GM19025 (cell line): Measurements from ENCODE around the gene JAK1.

Experiments used
- ATAC-seq: cut with Tn5 transposase; IDR thresholded peaks from one replicate; pipeline ENCODE4 v1.9.1; 2021; ENCODE audit warnings: mild to moderate bottlenecking, low read depth, moderate library complexity; ENCODE audit not compliant: unreplicated experiment

Gene JAK1

DNA sequence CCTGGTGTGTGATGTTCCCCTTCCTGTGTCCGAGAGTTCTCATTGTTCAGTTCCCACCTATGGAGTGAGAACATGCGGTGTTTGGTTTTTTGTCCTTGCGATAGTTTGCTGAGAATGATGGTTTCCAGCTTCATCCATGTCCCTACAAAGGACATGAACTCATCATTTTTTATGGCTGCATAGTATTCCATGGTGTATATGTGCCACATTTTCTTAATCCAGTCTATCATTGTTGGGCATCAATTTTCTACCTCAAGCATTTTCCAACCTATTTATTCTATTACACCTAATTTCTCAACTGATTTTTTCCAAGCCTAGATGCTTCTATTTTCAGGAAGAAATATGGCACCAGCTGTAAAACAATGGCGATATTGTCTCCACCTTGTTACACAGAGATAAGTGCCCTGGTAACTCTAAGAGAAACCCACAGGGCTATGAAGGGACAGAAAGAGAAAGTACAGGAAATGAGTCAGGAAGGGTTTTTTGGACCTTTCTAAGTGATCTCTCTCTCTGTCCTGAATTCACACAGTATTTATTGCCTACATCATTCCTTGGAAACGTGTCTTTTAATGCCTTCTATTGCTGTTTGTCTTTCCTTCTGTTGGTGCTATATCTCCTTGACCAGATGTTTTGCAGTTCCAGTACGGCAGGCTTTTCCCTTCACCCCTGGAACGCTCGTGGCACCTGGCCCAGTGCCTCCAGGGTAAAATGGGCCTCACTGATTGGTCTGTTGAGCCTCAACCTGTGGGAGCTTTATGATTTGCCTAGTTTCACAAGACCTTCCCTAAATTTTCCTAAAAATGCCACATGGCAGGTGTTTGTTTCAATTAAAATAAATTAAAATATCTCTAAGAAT is 14.6 kb upstream of the JAK1 start:
- no peak for ATAC-seq

GRCh38 chr1:64979358-64979757 is 13.0 kb upstream of the JAK1 start:
- no peak for ATAC-seq

GRCh38 chr1:64976361-64976760 is 10.0 kb upstream of the JAK1 start:
- ATAC-seq, result no peak

DNA sequence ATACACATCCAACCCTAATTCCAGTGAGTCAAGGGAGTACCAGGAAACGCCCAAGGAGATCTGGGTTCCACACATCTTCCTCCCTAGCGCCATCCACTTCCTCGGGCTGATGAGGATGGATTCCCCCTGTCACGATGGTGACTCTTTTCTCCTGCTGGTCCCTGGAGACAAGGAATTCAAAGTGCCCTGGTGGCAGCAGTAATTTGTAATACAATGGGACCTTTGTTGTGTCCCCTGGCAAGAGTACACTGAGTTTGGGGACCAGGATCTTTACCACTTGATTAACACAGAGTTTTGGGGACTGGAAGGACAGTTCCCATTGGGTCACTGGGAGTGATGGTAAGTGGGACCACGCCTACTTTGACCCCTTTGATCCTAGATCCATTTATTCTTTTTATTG is 9.4 kb upstream of the JAK1 start:
- ATAC-seq, result no peak

DNA sequence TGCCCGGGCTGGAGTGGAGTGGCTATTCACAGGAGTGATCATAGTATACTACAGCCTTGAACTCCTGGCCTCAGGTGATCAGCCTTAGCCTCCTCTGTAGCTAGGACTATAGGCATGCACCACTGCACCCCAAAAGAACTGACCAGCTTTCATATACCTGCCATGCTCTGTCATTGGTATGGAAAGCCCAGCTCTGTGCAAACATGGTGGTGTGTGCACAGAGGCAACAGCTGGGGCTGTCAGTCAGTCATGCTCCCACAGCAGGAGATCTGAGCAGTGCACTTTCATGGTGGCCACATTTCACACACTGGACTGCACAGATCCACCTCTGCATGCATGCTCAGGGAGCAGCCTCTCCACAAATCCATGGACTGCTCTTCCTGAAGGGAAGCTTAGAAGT is 8.8 kb upstream of the JAK1 start:
- ATAC-seq, result no peak

DNA sequence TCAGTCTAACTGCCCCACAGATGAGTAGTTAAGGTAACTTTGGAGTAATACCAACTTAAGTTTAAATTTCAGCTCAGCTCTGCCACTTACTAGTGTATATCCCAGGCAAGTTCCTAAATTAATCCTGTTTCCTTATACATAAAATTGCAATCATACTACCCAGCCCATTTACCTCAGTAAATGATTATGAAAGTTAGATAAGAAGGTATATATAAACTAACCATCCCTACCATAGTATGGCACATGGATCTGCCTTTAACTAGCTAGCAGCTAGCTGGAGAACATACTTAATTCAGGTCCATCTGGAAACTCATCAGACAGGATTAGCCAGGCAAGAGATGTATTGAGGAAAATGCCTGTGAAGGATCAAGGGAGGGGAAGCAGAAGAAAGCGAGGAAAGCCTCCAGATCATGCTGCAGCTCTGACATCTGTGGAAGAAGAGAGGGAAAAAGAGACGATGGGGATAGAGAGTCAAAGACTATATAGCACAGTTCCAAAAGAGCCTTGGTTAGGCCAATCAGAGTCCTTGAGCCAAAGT is 8.0 kb upstream of the JAK1 start:
- no peak for ATAC-seq

- ATAC-seq, result no peak
Measured at GRCh38 chr1:64973061-64973647, 6.8 kb upstream of the JAK1 start.

- no peak for ATAC-seq
Measured at GRCh38 chr1:64969305-64970046, 3.1 kb upstream of the JAK1 start.

DNA sequence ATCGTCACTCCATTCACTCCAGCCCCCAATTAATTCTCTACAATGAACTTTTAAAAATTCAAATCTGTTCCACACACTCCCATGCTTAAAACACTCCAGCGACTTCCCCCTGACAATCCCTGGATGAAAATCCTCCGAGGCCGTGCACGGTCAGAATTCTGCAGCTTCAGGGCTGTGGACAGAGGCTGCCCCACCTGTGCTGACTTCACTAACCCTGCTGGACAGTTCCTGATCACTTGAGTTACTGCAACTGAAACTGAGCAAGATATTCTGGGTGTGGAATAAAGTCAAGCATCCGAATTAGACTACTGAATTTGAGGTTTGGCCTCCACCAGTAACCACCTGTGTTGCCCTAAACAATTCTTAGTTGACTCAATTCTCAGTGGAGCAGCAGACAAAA is 1.0 kb upstream of the JAK1 start:
- ATAC-seq, result no peak

- ATAC-seq, result peak; percentile 42
Measured at GRCh38 chr1:64965366-64966157, 787 bp downstream of the JAK1 start.

DNA sequence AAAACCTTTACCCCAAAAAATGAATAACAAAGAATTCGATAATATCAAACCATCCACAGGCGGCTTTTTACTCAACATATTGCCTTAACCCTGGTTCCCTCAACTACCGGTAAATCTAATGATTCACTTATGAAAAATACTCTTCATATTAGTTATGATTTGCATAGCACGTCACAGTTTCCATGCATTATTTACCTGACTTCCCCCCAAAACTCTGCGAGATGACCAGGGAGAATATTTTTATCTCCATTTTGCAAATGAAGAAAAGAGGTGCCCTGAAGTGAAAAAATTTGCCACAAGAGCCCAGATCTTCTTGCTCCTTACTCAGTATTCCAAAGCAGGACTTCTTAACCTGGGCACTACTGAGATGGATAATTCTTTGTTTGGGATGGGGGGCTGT is 2.9 kb downstream of the JAK1 start:
- ATAC-seq, result no peak

DNA sequence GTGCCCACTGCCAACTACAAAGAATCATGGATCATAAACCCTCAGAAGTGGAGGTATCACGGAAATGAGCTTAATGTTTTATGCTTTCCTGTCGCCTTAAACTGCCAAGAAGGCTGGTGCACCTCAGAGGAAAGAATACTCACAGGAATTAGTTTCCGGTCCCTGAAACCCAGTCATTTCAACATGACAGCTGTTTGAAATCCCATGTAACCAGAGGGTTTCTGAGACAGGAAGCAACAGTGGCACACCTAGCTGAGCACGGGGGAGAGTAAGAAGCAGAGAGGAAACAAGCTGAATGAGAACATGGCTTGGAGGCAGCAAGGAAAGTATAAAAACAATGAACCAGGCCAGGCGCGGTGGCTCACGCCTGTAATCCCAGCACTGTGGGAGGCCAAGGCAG is 3.9 kb downstream of the JAK1 start:
- ATAC-seq, result no peak

DNA sequence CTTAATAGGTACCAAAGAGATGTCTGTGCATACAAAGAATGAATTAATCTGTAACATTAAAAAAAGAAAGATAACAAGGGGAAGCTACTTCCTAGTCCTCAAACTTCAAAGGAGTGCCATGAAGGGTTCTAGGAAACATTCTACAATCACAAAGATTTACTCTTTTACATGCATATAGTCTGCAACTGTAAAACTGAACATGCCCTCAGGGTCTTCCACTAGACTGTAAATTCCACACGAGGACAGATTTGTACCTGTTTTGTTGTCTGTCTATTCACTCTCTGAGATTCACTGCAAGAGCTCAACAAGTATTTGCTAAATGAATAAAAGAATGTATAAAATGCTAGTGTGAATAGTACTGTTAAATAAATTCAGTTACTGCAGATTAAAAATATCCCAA is 4.4 kb downstream of the JAK1 start:
- no peak for ATAC-seq

- ATAC-seq, result peak; percentile 59
Measured at GRCh38 chr1:64960731-64961130, 5.6 kb downstream of the JAK1 start.

GRCh38 chr1:64959986-64960385 is 6.4 kb downstream of the JAK1 start:
- ATAC-seq, result no peak

- ATAC-seq, result peak; percentile 74
Measured at GRCh38 chr1:64956733-64957441, 9.5 kb downstream of the JAK1 start.

- ATAC-seq, result no peak
Measured at GRCh38 chr1:64956010-64956640, 10.2 kb downstream of the JAK1 start.

GRCh38 chr1:64955097-64956009 is 11.0 kb downstream of the JAK1 start:
- ATAC-seq, result no peak
